HG02610 (cell line): ENCODE data around the gene PAQR9.

ENCODE experiments used
- ATAC-seq: cut with Tn5 transposase; IDR thresholded peaks from one replicate; pipeline ENCODE4 v1.9.1; 2021; ENCODE audit warnings: mild to moderate bottlenecking, moderate library complexity; ENCODE audit not compliant: unreplicated experiment

The PAQR9 gene

GRCh38 chr3:142926368-142926944 is 37.0 kb downstream of the PAQR9 start:
- ATAC-seq, result no peak

- no peak for ATAC-seq
Measured at GRCh38 chr3:142925140-142925539, 38.3 kb downstream of the PAQR9 start.

- ATAC-seq, result no peak
Measured at GRCh38 chr3:142923694-142924093, 39.8 kb downstream of the PAQR9 start.

GRCh38 chr3:142916605-142917004 is 46.9 kb downstream of the PAQR9 start:
- ATAC-seq, result no peak

GRCh38 chr3:142915636-142916035 is 47.8 kb downstream of the PAQR9 start:
- no peak for ATAC-seq

- no peak for ATAC-seq
Measured at GRCh38 chr3:142914286-142914811, 49.1 kb downstream of the PAQR9 start.

GRCh38 chr3:142913432-142913831 is 50.0 kb downstream of the PAQR9 start:
- no peak for ATAC-seq

- no peak for ATAC-seq
Measured at GRCh38 chr3:142912402-142913172, 50.9 kb downstream of the PAQR9 start.
